ENCODE measurements around the gene PLCXD3.

- no peak for TF ChIP-seq CHD2 (IDR thresholded peaks at IDR 0.05; ENCODE audit: low read length, partially characterized antibody)
- TF ChIP-seq RAD21 (IDR thresholded peaks at IDR 0.05; ENCODE audit: low read length), result no peak
- no peak for TF ChIP-seq MXI1 (IDR thresholded peaks at IDR 0.05; ENCODE audit: low read depth, low read length)
- no peak for TF ChIP-seq CTCF (IDR thresholded peaks at IDR 0.05)
- TF ChIP-seq TAF1 (IDR thresholded peaks at IDR 0.05; ENCODE audit: borderline replicate concordance, low read depth, low read length), result no peak
These were observed 104.0 kb downstream of the PLCXD3 start for GRCh38 chr5:41406424-41406823.

Data from SK-N-SH (cell line).